IMR-90 (cell line): ENCODE data around the gene HSD3B2. TPM values are rescaled to one million over a fixed set of nuclear protein-coding genes. Genes with fewer than 3 reads are reported as not detected.

Source experiments
- ATAC-seq: fragments of 200-7000 bp; cut with Tn5 transposase; 2 replicates; pipeline ENCODE4 v1.9.1; 2020; ENCODE audit warnings: low read depth, mild to moderate bottlenecking, moderate library complexity
- BruUV-seq: library from RNA; stranded (reverse); fragments of 400-500 nt; replicated peaks from 2 replicates; lab custom pipeline; 2021; lab: Mats Ljungman, UMichigan
- CTCF ChIA-PET: fragments of 300-600 bp; formaldehyde crosslinking; extraction: SDS; loops from one replicate; lab custom pipeline; 2021; ENCODE audit warnings: antibody characterized with exemption; lab: Yijun Ruan, JAX
- POLR2A ChIA-PET: fragments of 300-600 bp; sonication (Branson Sonifier 250); formaldehyde crosslinking; loops from one replicate; lab custom pipeline; 2022; ENCODE audit warnings: antibody characterized with exemption; ENCODE audit not compliant: unreplicated experiment; lab: Charles Lee
- DNase-seq: peaks from one replicate; pipeline ENCODE4 v3.0.0; 2013
- H2AFZ ChIP-seq: replicated peaks from 2 replicates; pipeline ENCODE3; 2013; ENCODE audit warnings: low read length, mild to moderate bottlenecking; ENCODE audit not compliant: poor library complexity
- H2AK5ac ChIP-seq: 2 replicates; pipeline ENCODE4 v1.6.1; 2013; ENCODE audit warnings: low read depth, low read length, inconsistent platforms
- H2AK9ac ChIP-seq: replicated peaks from 2 replicates; pipeline ENCODE3; 2013; ENCODE audit warnings: mild to moderate bottlenecking, low read depth, low read length, moderate library complexity; ENCODE audit not compliant: poor library complexity
- H2BK120ac ChIP-seq: 2 replicates; pipeline ENCODE4 v1.6.1; 2013; ENCODE audit warnings: low read depth, low read length, inconsistent platforms
- H2BK15ac ChIP-seq: 3 replicates; pipeline ENCODE4 v1.6.1; 2013; ENCODE audit warnings: low read depth, low read length, inconsistent platforms
- H2BK20ac ChIP-seq: 2 replicates; pipeline ENCODE4 v1.6.1; 2013; ENCODE audit warnings: low read depth, mild to moderate bottlenecking, inconsistent platforms, low read length, moderate library complexity
- H2BK5ac ChIP-seq: 2 replicates; pipeline ENCODE4 v1.6.1; 2013; ENCODE audit warnings: mild to moderate bottlenecking, low read depth, low read length, inconsistent platforms; ENCODE audit not compliant: poor library complexity, severe bottlenecking
- H3K14ac ChIP-seq: replicated peaks from 2 replicates; pipeline ENCODE4 v1.6.1; 2013; ENCODE audit warnings: low read depth, low read length, inconsistent platforms
- H3K18ac ChIP-seq: 2 replicates; pipeline ENCODE4 v1.6.1; 2013; ENCODE audit warnings: low read depth, low read length, control low read depth
- H3K23ac ChIP-seq: 2 replicates; pipeline ENCODE4 v1.6.1; 2013; ENCODE audit warnings: low read depth, low read length, inconsistent platforms
- H3K27ac ChIP-seq: 2 replicates; pipeline ENCODE4 v1.5.1; 2013; ENCODE audit warnings: mild to moderate bottlenecking, control low read depth, low read length; ENCODE audit not compliant: insufficient read depth
- H3K27me3 ChIP-seq: 2 replicates; pipeline ENCODE4 v1.6.1; 2013; ENCODE audit warnings: low read length; ENCODE audit not compliant: control insufficient read depth, insufficient read depth
- H3K36me3 ChIP-seq: 2 replicates; pipeline ENCODE4 v1.6.1; 2013; ENCODE audit warnings: low read length, mixed read lengths; ENCODE audit not compliant: control insufficient read depth, insufficient read depth
- H3K4ac ChIP-seq: 2 replicates; pipeline ENCODE4 v1.6.1; 2013; ENCODE audit warnings: low read depth, low read length, inconsistent platforms
- H3K4me1 ChIP-seq: 2 replicates; pipeline ENCODE4 v1.6.1; 2013; ENCODE audit warnings: low read length, mixed read lengths; ENCODE audit not compliant: control insufficient read depth, insufficient read depth
- H3K4me2 ChIP-seq: 2 replicates; pipeline ENCODE4 v1.6.1; 2013; ENCODE audit warnings: low read depth, mild to moderate bottlenecking, control low read depth, low read length, moderate library complexity
- H3K4me3 ChIP-seq: 2 replicates; pipeline ENCODE4 v1.5.1; 2013; ENCODE audit warnings: low read depth, mild to moderate bottlenecking, control low read depth, low read length, moderate library complexity; ENCODE audit not compliant: insufficient read depth
- H3K56ac ChIP-seq: 2 replicates; pipeline ENCODE4 v1.6.1; 2013; ENCODE audit warnings: low read length, inconsistent platforms; ENCODE audit not compliant: insufficient read depth; ENCODE audit errors: extremely low read depth
- H3K79me1 ChIP-seq, 2 experiments: 2 replicates each; pipeline ENCODE4 v1.6.1; 2013; ENCODE audit warnings: low read length in 2 of 2, inconsistent platforms in 1 of 2, low read depth in 1 of 2
- H3K9ac ChIP-seq: 2 replicates; pipeline ENCODE4 v1.6.1; 2013; ENCODE audit warnings: low read depth, low read length, control low read depth
- H3K9me1 ChIP-seq: 2 replicates; pipeline ENCODE4 v1.6.1; 2013; ENCODE audit warnings: low read length, inconsistent platforms; ENCODE audit not compliant: insufficient read depth
- H3K9me3 ChIP-seq: 2 replicates; pipeline ENCODE4 v1.6.1; 2013; ENCODE audit warnings: low read length; ENCODE audit not compliant: control insufficient read depth, insufficient read depth
- H4K20me1 ChIP-seq: 2 replicates; pipeline ENCODE4 v1.6.1; 2013; ENCODE audit warnings: low read length, inconsistent platforms; ENCODE audit not compliant: insufficient read depth
- H4K5ac ChIP-seq: 2 replicates; pipeline ENCODE4 v1.6.1; 2013; ENCODE audit warnings: mild to moderate bottlenecking, low read depth, low read length, control low read depth
- H4K8ac ChIP-seq, 2 experiments: 2 replicates each; pipeline ENCODE4 v1.6.1; 2013; ENCODE audit warnings: low read depth in 2 of 2, low read length in 2 of 2, control low read depth in 1 of 2, inconsistent platforms in 1 of 2
- H4K91ac ChIP-seq: 2 replicates; pipeline ENCODE4 v1.6.1; 2013; ENCODE audit warnings: low read depth, low read length, inconsistent platforms; ENCODE audit not compliant: insufficient read depth
- BHLHE40 ChIP-seq: fragments of 150-350 bp; IDR thresholded peaks from 2 replicates; pipeline ENCODE4 v1.6.1; 2016; ENCODE audit warnings: mild to moderate bottlenecking, low read depth, low read length
- ELK1 ChIP-seq: fragments of 150-350 bp; IDR thresholded peaks from 2 replicates; pipeline ENCODE4 v1.6.1; 2016; ENCODE audit warnings: low read depth, mild to moderate bottlenecking, low read length, moderate library complexity, borderline replicate concordance
- MAZ ChIP-seq: IDR thresholded peaks from 2 replicates; pipeline ENCODE4 v1.6.1; 2012; ENCODE audit warnings: low read depth, mild to moderate bottlenecking, low read length, improper control_type of control experiment, moderate library complexity, borderline replicate concordance
- MXI1 ChIP-seq: IDR thresholded peaks from 2 replicates; pipeline ENCODE4 v1.6.1; 2012; ENCODE audit warnings: low read depth, mild to moderate bottlenecking, low read length, moderate library complexity, borderline replicate concordance
- RAD21 ChIP-seq: IDR thresholded peaks from 2 replicates; pipeline ENCODE4 v1.6.1; 2012; ENCODE audit warnings: low read length, improper control_type of control experiment
- RCOR1 ChIP-seq: IDR thresholded peaks from 2 replicates; pipeline ENCODE4 v1.6.1; 2012; ENCODE audit warnings: mild to moderate bottlenecking, low read length, improper control_type of control experiment; ENCODE audit not compliant: insufficient replicate concordance
- RFX5 ChIP-seq: IDR thresholded peaks from 2 replicates; pipeline ENCODE4 v1.8.0; 2012; ENCODE audit warnings: low read depth, mild to moderate bottlenecking, low read length, moderate library complexity
- SMC3 ChIP-seq: fragments of 150-350 bp; IDR thresholded peaks from 2 replicates; pipeline ENCODE4 v1.6.1; 2016; ENCODE audit warnings: low read depth, mild to moderate bottlenecking, antibody characterized with exemption, low read length, moderate library complexity
- WGBS, 2 experiments: methylation state at CpG; one replicate each; pipeline versions ENCODE4 v1.1.5 to v1.1.7; 2013; ENCODE audit warnings: missing lambda C conversion rate in 2 of 2; ENCODE audit not compliant: insufficient read length in 1 of 2; ENCODE audit errors: extremely low coverage in 2 of 2; 5-methylcytosine and 5-hydroxymethylcytosine counted together
- dilution Hi-C: fragments of 300-500 bp; cut with HindIII; formaldehyde crosslinking; loops from one replicate; pipeline ENCODE4 v1.14.3; 2018; ENCODE audit warnings: low sequenced_read_pairs; ENCODE audit not compliant: unreplicated experiment
- in situ Hi-C: fragments of 300-500 bp; cut with MboI; formaldehyde crosslinking; loops from 3 replicates; pipeline ENCODE4 v1.14.3; 2019; ENCODE audit warnings: low sequenced_read_pairs, inconsistent platforms, mixed read lengths
- intact Hi-C: fragments of 100-400 bp; cut with micrococcal nuclease; formaldehyde crosslinking; loops from 2 replicates; pipeline ENCODE4 v1.10.0; 2022
- polyA plus RNA-seq, 3 experiments: library from polyadenylated mRNA; depleted of rRNA; stranded (reverse); fragments of >200 nt; gene quantifications; 2 replicates each; pipeline ENCODE4 v1.2.3, GENCODE V29; 2012; ENCODE audit warnings: low replicate concordance in 1 of 3
- total RNA-seq: library from RNA; depleted of rRNA; stranded (reverse); fragments of >200 nt; gene quantifications from 2 replicates; pipeline ENCODE4 v1.2.3, GENCODE V29; 2012

The HSD3B2 gene
- total and polyA plus RNA-seq, 2 of the 4 experiments (the other 2 are of a cell fraction) = not detected

GRCh38 chr1:119462964-119463363 lies 48.0 kb downstream of the HSD3B2 start:
- no peak overlapping the region for H3K23ac ChIP-seq
- POLR2A ChIA-PET = no interaction called here
- H3K4me3 ChIP-seq = no peak overlapping the region
- in situ Hi-C loops (no loop called here), intact Hi-C loops (no loop called here), dilution Hi-C loops (no loop called here)
- no peak overlapping the region for H2AFZ ChIP-seq
- no peak for ATAC-seq
- no peak overlapping the region for H2AK9ac ChIP-seq
- WGBS, 2 experiments = no CpG with 5 or more reads among the region's 2 CpGs
- no peak overlapping the region for H3K18ac ChIP-seq
- H2AK5ac ChIP-seq = no peak overlapping the region
- CTCF ChIA-PET = no interaction called here
- H3K9me3 ChIP-seq = no peaks in the 10 kb centered on the region
- no peak overlapping the region for H3K14ac ChIP-seq
- no peak overlapping the region for H3K4ac ChIP-seq
- H3K36me3 ChIP-seq = no peaks in the 10 kb centered on the region
- no peak overlapping the region for H2BK15ac ChIP-seq
- no TSS peak for BruUV-seq
- H2BK20ac ChIP-seq = no peak overlapping the region
- no peak overlapping the region for H4K91ac ChIP-seq
- H3K4me2 ChIP-seq = no peak overlapping the region
- H3K56ac ChIP-seq = no peak overlapping the region
- H4K20me1 ChIP-seq = no peaks in the 10 kb centered on the region
- H4K8ac ChIP-seq = no peak overlapping the region
- no peak overlapping the region for H3K27ac ChIP-seq
- no peaks in the 10 kb centered on the region for H3K79me1 ChIP-seq
- no peak overlapping the region for H2BK120ac ChIP-seq
- TF ChIP-seq MAZ = no peak
- TF ChIP-seq SMC3 = no peak
- TF ChIP-seq RCOR1 = no peak
- no peak for TF ChIP-seq BHLHE40
- TF ChIP-seq RAD21 = no peak
- TF ChIP-seq ELK1 = no peak
- TF ChIP-seq RFX5 = no peak
- no peak for TF ChIP-seq MXI1
- H3K9me1 ChIP-seq = no peaks in the 10 kb centered on the region
- H3K4me1 ChIP-seq = no peaks in the 10 kb centered on the region
- H2BK5ac ChIP-seq = no peak overlapping the region
- no peaks in the 10 kb centered on the region for H3K27me3 ChIP-seq
- H4K5ac ChIP-seq = no peak overlapping the region
- H3K9ac ChIP-seq = no peak overlapping the region
- DNase-seq = no peak
